Stimulated activated effector memory CD8-positive, alpha-beta T cell treated with anti-CD3 and anti-CD28 coated beads, Interleukin-12 subunit alpha, Interleukin-12 subunit beta, amount 100 ng/mL, for 72 hours (primary cell): Measurements from ENCODE around the gene FOXS1.

Experiments used
- ATAC-seq: fragments of 150-1000 bp; cut with Tn5 transposase; 2 replicates; pipeline ENCODE4 v1.10.0; 2021
- DNase-seq, 2 donors: peaks; one replicate each; pipeline ENCODE4 v3.0.0; 2021 to 2022; ENCODE audit warnings: low spot score in 2 of 2
- H3K27ac Mint-ChIP-seq: one replicate; pipeline ENCODE4 v1.8.0; 2022; ENCODE audit warnings: mild to moderate bottlenecking, mixed read lengths
- H3K36me3 Mint-ChIP-seq: one replicate; pipeline ENCODE4 v1.8.0; 2022; ENCODE audit warnings: mild to moderate bottlenecking, mixed read lengths
- H3K4me1 Mint-ChIP-seq: one replicate; pipeline ENCODE4 v1.8.0; 2022; ENCODE audit warnings: mixed read lengths
- H3K4me3 Mint-ChIP-seq: one replicate; pipeline ENCODE4 v1.8.0; 2022; ENCODE audit warnings: mild to moderate bottlenecking, mixed read lengths
- H3K9me3 Mint-ChIP-seq: one replicate; pipeline ENCODE4 v1.8.0; 2022; ENCODE audit warnings: mixed read lengths

FOXS1 gene

GRCh38 chr20:31864521-31865400 lies 19.4 kb upstream of the FOXS1 start:
- H3K36me3 Mint-ChIP-seq = peaks cover 6% of the 10 kb centered on the region
- DNase-seq = no peak
- H3K4me1 Mint-ChIP-seq = peaks cover 21% of the 10 kb centered on the region
- H3K4me3 Mint-ChIP-seq = no peak overlapping the region
- no peak for ATAC-seq
- H3K9me3 Mint-ChIP-seq = no peaks in the 10 kb centered on the region
- H3K27ac Mint-ChIP-seq = no peak overlapping the region

DNA sequence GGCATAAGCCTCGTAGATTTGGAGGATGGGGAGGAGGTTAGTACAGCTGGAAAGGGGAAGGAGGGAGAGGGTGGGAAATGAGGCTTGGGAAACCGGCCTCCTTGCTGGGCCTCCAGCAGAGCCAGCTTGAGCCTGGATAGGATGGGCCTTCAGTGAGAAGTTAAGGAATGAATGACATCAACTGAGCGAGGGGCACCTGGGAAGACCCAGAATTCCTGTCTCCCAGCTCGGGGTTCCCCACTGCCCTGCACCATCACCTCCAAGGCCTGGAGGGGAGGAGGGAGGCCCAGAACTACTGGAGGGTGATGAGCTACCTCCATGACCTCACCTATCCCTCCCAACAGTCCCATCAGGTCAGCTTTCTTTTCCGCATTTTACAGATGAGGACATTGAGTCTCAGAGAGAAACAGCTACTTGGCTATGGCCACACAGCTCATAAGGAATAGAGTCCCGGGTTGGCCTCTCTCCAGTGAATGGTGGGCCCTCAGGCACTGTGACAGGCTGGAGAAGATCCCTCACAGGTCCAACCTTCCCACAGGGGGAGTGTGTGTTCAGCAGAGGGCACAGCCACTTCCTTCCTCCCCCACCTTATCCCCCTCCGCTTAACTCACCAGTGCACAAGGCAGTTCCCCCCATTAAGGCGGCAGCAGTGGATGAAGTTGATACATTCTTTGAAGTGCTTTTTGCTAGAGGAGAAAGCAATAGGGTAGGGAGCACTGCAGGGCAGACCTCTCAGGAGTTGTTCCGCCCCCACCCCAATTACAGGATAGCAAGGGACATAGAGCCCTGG lies 18.1 kb upstream of the FOXS1 start:
- Mint-ChIP-seq H3K9me3 (no peaks in the 10 kb centered on the region), H3K36me3 (peaks cover 6% of the 10 kb centered on the region), H3K4me1 (peaks cover 13% of the 10 kb centered on the region), H3K4me3 (no peak overlapping the region), H3K27ac (no peak overlapping the region)
- no peak for DNase-seq
- ATAC-seq = no peak

GRCh38 chr20:31862506-31862905 lies 17.1 kb upstream of the FOXS1 start:
- Mint-ChIP-seq H3K27ac (no peak overlapping the region), H3K4me1 (peaks cover 13% of the 10 kb centered on the region)
- ATAC-seq = no peak

GRCh38 chr20:31862157-31862470 lies 16.7 kb upstream of the FOXS1 start:
- no peak for ATAC-seq
- DNase-seq = no peak
- Mint-ChIP-seq H3K9me3 (no peaks in the 10 kb centered on the region), H3K27ac (no peak overlapping the region), H3K4me1 (peaks cover 13% of the 10 kb centered on the region), H3K36me3 (peaks cover 6% of the 10 kb centered on the region), H3K4me3 (peak overlapping the region; percentile 70)

More at GRCh38 chr20:31862506-31862905, 17.1 kb upstream of the FOXS1 start:
- Mint-ChIP-seq H3K4me3 (peak overlapping the region; percentile 70), H3K36me3 (peaks cover 6% of the 10 kb centered on the region), H3K9me3 (no peaks in the 10 kb centered on the region)
- no peak for DNase-seq

DNA sequence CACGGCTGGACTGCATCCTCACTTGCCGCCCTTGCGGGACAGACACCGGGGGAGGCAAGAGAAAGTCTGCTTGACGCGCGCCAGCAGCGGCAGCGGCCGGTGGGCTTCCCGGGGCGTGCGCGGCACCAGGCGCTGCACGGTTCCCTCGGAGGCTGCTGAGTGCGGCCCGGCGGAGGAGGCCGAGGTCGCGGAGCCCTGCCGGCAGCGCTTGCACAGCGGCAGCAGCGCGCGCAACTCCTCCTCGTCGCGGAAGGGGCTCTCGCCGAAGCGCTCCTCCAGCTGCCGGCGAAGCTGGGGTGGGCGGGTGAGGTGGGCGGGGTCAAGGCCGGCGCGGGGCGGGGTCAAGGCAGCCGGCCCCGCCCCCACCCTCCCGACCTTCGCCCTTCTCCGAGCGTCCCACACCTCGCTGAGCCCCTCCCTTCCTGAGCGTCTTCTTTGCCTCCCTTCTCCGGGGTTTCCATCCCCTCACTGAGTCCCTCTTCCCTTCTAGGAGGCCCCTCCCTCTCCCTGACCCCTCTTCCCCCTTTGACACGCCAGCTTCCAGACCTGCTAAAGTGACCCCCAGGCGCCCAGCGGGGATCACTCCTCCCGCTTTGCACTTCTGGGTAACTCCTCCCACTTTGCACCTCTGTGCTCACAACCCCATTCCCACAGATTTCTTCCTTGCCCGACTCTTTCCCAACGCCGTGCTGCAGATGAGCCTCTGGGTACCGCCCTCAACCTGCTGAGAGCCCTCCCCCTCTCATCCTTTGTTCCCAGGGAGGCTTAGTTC lies 16.2 kb upstream of the FOXS1 start:
- ATAC-seq (peak; percentile 88), DNase-seq (peak; percentile 42 to 71)
- peak overlapping the region; percentile 70 for H3K4me3 Mint-ChIP-seq
- peaks cover 6% of the 10 kb centered on the region for H3K36me3 Mint-ChIP-seq
- peaks cover 13% of the 10 kb centered on the region for H3K4me1 Mint-ChIP-seq
- H3K27ac Mint-ChIP-seq = no peak overlapping the region
- H3K9me3 Mint-ChIP-seq = no peaks in the 10 kb centered on the region

DNA sequence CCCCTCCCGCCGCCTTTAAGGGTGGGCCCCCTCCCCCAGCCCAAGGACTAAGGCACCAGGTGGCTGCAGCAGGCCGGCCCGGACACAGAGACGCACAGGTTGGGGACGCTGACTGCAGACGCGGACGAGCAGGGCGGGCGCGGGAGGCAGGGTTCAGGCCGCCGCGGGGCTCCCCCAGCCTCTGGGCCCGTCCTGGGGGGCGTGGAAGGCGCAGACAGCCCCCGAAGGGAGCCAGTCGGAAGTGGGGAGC lies 15.7 kb upstream of the FOXS1 start:
- H3K4me3 Mint-ChIP-seq = peak overlapping the region; percentile 70
- peak; percentile 44 for ATAC-seq
- H3K36me3 Mint-ChIP-seq = peaks cover 6% of the 10 kb centered on the region
- H3K9me3 Mint-ChIP-seq = no peaks in the 10 kb centered on the region
- DNase-seq = no peak
- H3K27ac Mint-ChIP-seq = no peak overlapping the region
- H3K4me1 Mint-ChIP-seq = peaks cover 13% of the 10 kb centered on the region

DNA sequence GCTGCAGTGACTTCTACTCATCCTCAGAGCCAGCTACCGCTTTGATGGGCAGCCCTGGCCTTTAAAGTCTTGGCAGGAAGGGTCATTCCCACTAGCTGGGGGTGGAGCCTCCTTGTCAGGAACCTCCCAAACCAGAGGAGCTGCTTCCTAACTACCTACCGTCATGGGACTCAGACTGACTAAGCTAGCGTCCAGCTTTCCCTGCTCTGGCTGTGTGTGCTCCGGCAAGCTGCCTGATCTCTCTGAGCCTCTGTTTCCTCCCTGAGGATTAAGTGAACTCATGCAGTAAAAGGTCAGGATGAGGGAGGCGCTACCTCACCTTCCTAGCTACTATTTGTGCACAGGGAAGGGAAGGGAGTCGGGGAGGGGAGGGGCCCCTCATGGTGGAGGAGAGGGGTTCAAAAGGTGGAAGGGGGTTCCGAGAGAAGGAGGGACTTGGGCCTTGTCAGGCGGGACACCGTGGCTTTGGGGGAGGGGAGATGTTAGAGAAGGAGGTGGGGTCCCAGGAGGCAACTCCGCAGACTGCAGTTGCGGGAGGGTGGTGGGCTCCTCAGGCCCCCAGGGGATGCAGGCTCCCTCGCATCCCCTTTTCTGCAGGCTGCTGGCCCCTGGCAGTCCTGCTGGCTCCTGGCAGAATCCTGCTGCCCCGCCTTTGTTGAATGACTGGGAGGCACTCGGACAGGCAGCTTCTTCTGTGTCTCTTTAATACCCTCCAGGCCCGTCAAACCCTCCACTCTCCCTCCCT lies 15.2 kb upstream of the FOXS1 start:
- Mint-ChIP-seq H3K27ac (no peak overlapping the region), H3K4me1 (peaks cover 13% of the 10 kb centered on the region), H3K36me3 (peaks cover 6% of the 10 kb centered on the region), H3K9me3 (no peaks in the 10 kb centered on the region), H3K4me3 (peak overlapping the region; percentile 70)
- ATAC-seq = no peak
- DNase-seq = no peak

DNA sequence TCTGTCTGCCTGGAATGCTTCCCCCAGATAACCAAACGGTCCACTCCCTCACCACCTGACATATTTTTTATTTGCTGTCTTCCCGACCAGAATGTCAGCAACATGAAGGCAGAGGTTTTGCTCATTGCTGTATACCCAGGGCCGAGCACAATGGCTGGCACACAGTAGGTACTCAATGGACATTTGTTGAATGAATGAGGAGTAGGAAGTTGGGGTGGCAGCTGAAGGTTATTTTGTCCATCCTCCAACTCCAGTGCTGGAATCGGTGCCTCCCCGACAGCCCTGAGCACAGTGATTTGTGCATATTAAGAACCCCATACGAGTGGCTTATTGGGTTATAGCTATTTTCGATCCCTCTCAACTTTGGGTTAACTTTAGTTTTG lies 14.6 kb upstream of the FOXS1 start:
- Mint-ChIP-seq H3K4me1 (peaks cover 13% of the 10 kb centered on the region), H3K9me3 (no peaks in the 10 kb centered on the region), H3K4me3 (no peak overlapping the region), H3K27ac (no peak overlapping the region), H3K36me3 (peaks cover 6% of the 10 kb centered on the region)
- DNase-seq = no peak
- no peak for ATAC-seq

GRCh38 chr20:31859266-31859997 lies 14.0 kb upstream of the FOXS1 start:
- peaks cover 6% of the 10 kb centered on the region for H3K36me3 Mint-ChIP-seq
- no peaks in the 10 kb centered on the region for H3K9me3 Mint-ChIP-seq
- ATAC-seq = no peak
- H3K27ac Mint-ChIP-seq = no peak overlapping the region
- peaks cover 13% of the 10 kb centered on the region for H3K4me1 Mint-ChIP-seq
- H3K4me3 Mint-ChIP-seq = no peak overlapping the region
- no peak for DNase-seq

DNA sequence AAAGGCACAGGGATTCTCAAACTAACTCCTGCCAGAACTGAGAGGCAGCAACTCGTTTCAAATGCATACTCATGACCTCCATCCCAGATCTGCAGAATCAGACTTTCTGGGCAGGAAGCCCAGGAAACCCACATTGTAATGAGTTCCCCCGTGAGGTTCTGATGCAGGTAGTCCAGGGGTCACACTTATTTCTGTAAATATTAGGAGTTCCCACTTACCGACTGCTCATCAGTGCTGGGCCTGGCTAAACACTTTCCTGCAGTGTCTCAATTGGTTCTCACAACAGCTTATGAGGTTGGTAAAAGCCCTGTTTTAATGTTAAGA lies 13.3 kb upstream of the FOXS1 start:
- H3K27ac Mint-ChIP-seq = no peak overlapping the region
- DNase-seq (no peak), ATAC-seq (no peak)
- no peaks in the 10 kb centered on the region for H3K9me3 Mint-ChIP-seq
- H3K36me3 Mint-ChIP-seq = peaks cover 6% of the 10 kb centered on the region
- no peak overlapping the region for H3K4me3 Mint-ChIP-seq
- peaks cover 13% of the 10 kb centered on the region for H3K4me1 Mint-ChIP-seq

DNA sequence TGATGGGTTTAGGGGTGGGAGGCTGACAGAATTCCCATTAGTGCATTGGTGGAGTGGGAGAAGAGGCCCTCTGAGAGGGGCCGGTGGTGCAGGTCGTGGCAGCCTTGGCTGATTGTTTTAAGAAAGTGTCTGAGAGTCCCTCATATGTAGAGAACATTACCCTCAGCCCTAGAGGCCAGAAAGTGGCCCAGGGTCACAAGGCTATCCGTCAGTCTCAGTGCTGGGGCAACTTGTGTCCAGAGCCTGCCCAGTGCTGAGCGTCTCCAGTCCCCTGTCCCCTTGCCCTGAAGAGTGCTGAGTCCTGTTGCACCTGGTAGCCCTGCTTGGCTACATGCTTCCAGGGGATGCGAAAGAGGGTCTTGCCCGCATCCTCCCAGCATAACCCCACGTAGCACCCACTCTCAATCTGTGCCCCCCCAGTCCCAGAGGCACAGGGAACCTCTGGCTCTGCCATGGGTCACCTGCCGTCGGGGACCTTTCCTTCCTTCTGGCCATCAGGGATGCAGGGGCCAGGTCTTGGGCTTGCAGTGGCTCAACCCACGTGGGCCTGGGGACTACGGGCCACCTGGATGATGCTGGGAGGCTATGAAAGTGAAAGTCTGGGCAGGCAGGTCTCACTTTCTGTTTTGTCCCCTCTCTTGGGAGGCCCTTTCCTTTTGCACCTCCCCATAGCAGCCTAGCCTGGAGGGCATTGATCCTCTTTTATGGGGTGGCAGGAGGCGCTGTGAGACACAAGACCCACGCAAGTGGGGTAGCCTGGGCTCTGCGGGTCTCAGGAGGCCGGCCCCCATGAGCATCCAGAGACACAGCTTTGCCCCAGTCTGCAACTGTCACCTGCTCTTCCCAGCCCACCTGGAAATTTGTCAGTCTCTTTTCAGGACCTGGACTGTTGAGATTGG lies 12.7 kb upstream of the FOXS1 start:
- no peak for ATAC-seq
- H3K9me3 Mint-ChIP-seq = no peaks in the 10 kb centered on the region
- H3K27ac Mint-ChIP-seq = no peak overlapping the region
- no peak overlapping the region for H3K4me3 Mint-ChIP-seq
- no peak for DNase-seq
- H3K4me1 Mint-ChIP-seq = peaks cover 13% of the 10 kb centered on the region
- peaks cover 6% of the 10 kb centered on the region for H3K36me3 Mint-ChIP-seq

- DNase-seq (no peak), ATAC-seq (no peak)
- Mint-ChIP-seq H3K27ac (no peak overlapping the region), H3K36me3 (no peaks in the 10 kb centered on the region), H3K9me3 (no peaks in the 10 kb centered on the region), H3K4me1 (peaks cover 6% of the 10 kb centered on the region), H3K4me3 (no peak overlapping the region)
Measured at GRCh38 chr20:31856516-31856915, 11.1 kb upstream of the FOXS1 start.

GRCh38 chr20:31853481-31853880 lies 8.1 kb upstream of the FOXS1 start:
- ATAC-seq (no peak), DNase-seq (no peak)
- Mint-ChIP-seq H3K9me3 (no peaks in the 10 kb centered on the region), H3K4me1 (no peaks in the 10 kb centered on the region), H3K27ac (no peak overlapping the region), H3K4me3 (no peak overlapping the region), H3K36me3 (no peaks in the 10 kb centered on the region)
